Stomach (tissue), 9 donors: ENCODE results near the gene DPYSL5. TPM values are rescaled to one million over a fixed set of nuclear protein-coding genes. Genes with fewer than 3 reads are reported as not detected.

Experiments used
- DNase-seq, 2 donors: peaks; one replicate each; pipeline versions ENCODE4 v3.0.0 to v3.0.0-alpha.2; 2013 to 2019
- H3K27ac ChIP-seq, 5 donors: fragments of 200-600 bp in 4 of 5; sonication (generic) in 4 of 5; one replicate each; pipeline ENCODE4 v1.5.1; 2013 to 2019; ENCODE audit warnings: mild to moderate bottlenecking in 1 of 5, moderate library complexity in 1 of 5
- H3K27me3 ChIP-seq, 3 donors: fragments of 200-600 bp; sonication (generic); one replicate each; pipeline ENCODE4 v1.5.1; 2017 to 2019; ENCODE audit warnings: mixed run types in 1 of 3
- H3K36me3 ChIP-seq, 4 donors: fragments of 200-600 bp; sonication (generic); 1 replicate in 3 of 4; 2 replicates in 1 of 4; pipeline ENCODE4 v1.5.1; 2016 to 2019
- H3K4me1 ChIP-seq, 4 donors: fragments of 200-600 bp; sonication (generic); one replicate each; pipeline ENCODE4 v1.5.1; 2016 to 2019
- H3K4me3 ChIP-seq, 4 donors: fragments of 200-600 bp; sonication (generic) in 3 of 4; one replicate each; pipeline ENCODE4 v1.5.1; 2016 to 2019; ENCODE audit warnings: mild to moderate bottlenecking in 1 of 4
- H3K9me3 ChIP-seq, 4 donors: fragments of 200-600 bp; sonication (generic); one replicate each; pipeline ENCODE4 v1.5.1; 2016 to 2019
- EP300 ChIP-seq: sonication (generic); formaldehyde crosslinking; IDR thresholded peaks from one replicate; pipeline ENCODE4 v1.6.1; 2017; ENCODE audit warnings: antibody characterized with exemption
- POLR2A ChIP-seq, 4 donors: fragments of 450-650 bp; IDR thresholded peaks; one replicate each; pipeline ENCODE4 v1.6.1; 2016; ENCODE audit warnings: antibody characterized with exemption in 4 of 4, control low read depth in 2 of 4, mild to moderate bottlenecking in 1 of 4, moderate library complexity in 1 of 4
- POLR2AphosphoS5 ChIP-seq, 3 donors: sonication (generic); formaldehyde crosslinking; IDR thresholded peaks; one replicate each; pipeline ENCODE4 v1.6.1; 2016; ENCODE audit warnings: antibody characterized with exemption in 3 of 3
- WGBS, 5 donors: extraction: QIAGEN DNeasy Blood & Tissue Kit in 3 of 5; methylation state at CpG; one replicate each; pipeline versions ENCODE4 v1.1.5 to v1.1.7; 2013 to 2018; 5-methylcytosine and 5-hydroxymethylcytosine counted together
- intact Hi-C: fragments of 100-400 bp; cut with DNase I; formaldehyde crosslinking; loops from one replicate; pipeline ENCODE4 v1.15.1; 2023; ENCODE audit warnings: low total_unique reads
- polyA plus RNA-seq, 3 donors: library from polyadenylated mRNA; stranded (reverse); fragments of 200-250 nt; gene quantifications; one replicate each; pipeline ENCODE4 v1.2.3, GENCODE V29; 2013
- total RNA-seq, 5 donors: library from RNA; depleted of rRNA; stranded (reverse); fragments of >200 nt; gene quantifications; one replicate each; pipeline versions ENCODE4 v1.1.0 to v1.2.3, GENCODE V29; 2014 to 2016
- TF ChIP-seq, protein P1 (sequence below), 7 experiments: fragments of 450-650 bp in 4 of 7; fragments of 200-600 bp in 3 of 7; sonication (generic) in 3 of 7; IDR thresholded peaks; one replicate each; pipeline ENCODE4 v1.5.1; 2016 to 2019; ENCODE audit warnings: antibody characterized with exemption in 7 of 7, control low read depth in 2 of 7, mild to moderate bottlenecking in 1 of 7
- donor health status: healthy with polysubstance abuse.
- donor health status: Bipolar disorder and iron deficiency.
- donor health status: healthy.

Gene DPYSL5
- total and polyA plus RNA-seq, 8 donors: 0.06 to 0.55 TPM; not detected in 6

DNA sequence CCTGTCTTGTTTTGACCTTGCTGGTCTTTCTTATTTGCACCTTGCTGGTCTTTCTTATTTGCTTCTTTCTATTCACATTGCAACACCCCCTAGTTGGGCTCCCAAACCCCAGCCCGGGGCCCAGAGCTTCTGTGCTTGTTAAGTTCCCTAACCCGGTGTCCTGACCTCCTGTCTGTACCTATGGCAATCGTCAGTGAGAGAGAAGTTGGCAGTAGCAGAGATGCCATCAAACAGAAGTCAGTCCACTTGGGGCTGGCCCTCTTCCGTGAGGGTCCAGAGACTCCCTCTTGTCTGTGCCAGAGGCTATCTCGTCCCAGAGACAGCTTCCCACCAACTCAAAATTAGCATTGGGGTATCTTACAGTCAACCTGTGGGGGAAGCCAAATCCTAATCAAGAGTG is 55.7 kb downstream of the DPYSL5 start:
- no peak overlapping the region for H3K4me3 ChIP-seq
- 77 to 91% (median 79%) methylated on average over 5 of the region's 5 CpGs for WGBS, 5 donors
- intact Hi-C loops: no loop called here
- no peak for DNase-seq
- TF ChIP-seq POLR2A (IDR thresholded peaks at IDR 0.05): no peak
- no peak for TF ChIP-seq POLR2AphosphoS5 (IDR thresholded peaks at IDR 0.05)
- TF ChIP-seq, protein P1, sequence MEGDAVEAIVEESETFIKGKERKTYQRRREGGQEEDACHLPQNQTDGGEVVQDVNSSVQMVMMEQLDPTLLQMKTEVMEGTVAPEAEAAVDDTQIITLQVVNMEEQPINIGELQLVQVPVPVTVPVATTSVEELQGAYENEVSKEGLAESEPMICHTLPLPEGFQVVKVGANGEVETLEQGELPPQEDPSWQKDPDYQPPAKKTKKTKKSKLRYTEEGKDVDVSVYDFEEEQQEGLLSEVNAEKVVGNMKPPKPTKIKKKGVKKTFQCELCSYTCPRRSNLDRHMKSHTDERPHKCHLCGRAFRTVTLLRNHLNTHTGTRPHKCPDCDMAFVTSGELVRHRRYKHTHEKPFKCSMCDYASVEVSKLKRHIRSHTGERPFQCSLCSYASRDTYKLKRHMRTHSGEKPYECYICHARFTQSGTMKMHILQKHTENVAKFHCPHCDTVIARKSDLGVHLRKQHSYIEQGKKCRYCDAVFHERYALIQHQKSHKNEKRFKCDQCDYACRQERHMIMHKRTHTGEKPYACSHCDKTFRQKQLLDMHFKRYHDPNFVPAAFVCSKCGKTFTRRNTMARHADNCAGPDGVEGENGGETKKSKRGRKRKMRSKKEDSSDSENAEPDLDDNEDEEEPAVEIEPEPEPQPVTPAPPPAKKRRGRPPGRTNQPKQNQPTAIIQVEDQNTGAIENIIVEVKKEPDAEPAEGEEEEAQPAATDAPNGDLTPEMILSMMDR (IDR thresholded peaks at IDR 0.05): no peak
- TF ChIP-seq EP300: no peak
- no peaks in the 10 kb centered on the region for H3K9me3 ChIP-seq
- H3K27ac ChIP-seq: no peak overlapping the region
- peaks cover 0 to 4% (median 0%) of the 10 kb centered on the region in 4 donors for H3K4me1 ChIP-seq
- H3K27me3 ChIP-seq: peaks cover 0 to 12% (median 0%) of the 10 kb centered on the region in 3 donors
- no peaks in the 10 kb centered on the region for H3K36me3 ChIP-seq

DNA sequence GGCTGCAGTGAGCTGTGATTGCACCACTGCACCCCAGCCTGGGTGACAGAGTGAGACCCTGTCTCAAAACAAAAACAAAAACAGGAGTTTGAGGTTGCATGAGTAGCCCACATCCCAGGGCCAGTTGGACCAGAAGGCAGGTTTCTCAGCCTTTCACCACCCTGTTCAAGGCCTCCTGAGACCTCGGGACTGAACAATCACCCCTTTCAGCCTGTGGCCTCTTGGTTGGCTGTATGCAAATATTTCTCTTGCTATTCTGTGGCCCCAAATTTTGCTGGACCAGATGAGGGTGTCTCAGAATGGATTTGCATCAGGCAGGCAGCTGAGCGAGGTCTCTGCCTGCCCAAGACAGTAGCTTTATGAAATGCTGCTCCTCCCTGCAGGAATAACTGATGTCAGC is 56.9 kb downstream of the DPYSL5 start:
- Histone ChIP-seq H3K36me3 (no peaks in the 10 kb centered on the region), H3K9me3 (no peaks in the 10 kb centered on the region), H3K4me3 (no peak overlapping the region), H3K27me3 (peaks cover 0 to 18% (median 0%) of the 10 kb centered on the region in 3 donors), H3K27ac (no peak overlapping the region), H3K4me1 (peaks cover 0 to 4% (median 0%) of the 10 kb centered on the region in 4 donors)
- intact Hi-C loops: no loop called here
- WGBS, 5 donors: 66 to 82% (median 76%) methylated on average over 2 of the region's 2 CpGs
- no peak for DNase-seq
- TF ChIP-seq EP300 (no peak), POLR2A (IDR thresholded peaks at IDR 0.05) (no peak), POLR2AphosphoS5 (IDR thresholded peaks at IDR 0.05) (no peak)
- TF ChIP-seq, protein P1 (IDR thresholded peaks at IDR 0.05): no peak

DNA sequence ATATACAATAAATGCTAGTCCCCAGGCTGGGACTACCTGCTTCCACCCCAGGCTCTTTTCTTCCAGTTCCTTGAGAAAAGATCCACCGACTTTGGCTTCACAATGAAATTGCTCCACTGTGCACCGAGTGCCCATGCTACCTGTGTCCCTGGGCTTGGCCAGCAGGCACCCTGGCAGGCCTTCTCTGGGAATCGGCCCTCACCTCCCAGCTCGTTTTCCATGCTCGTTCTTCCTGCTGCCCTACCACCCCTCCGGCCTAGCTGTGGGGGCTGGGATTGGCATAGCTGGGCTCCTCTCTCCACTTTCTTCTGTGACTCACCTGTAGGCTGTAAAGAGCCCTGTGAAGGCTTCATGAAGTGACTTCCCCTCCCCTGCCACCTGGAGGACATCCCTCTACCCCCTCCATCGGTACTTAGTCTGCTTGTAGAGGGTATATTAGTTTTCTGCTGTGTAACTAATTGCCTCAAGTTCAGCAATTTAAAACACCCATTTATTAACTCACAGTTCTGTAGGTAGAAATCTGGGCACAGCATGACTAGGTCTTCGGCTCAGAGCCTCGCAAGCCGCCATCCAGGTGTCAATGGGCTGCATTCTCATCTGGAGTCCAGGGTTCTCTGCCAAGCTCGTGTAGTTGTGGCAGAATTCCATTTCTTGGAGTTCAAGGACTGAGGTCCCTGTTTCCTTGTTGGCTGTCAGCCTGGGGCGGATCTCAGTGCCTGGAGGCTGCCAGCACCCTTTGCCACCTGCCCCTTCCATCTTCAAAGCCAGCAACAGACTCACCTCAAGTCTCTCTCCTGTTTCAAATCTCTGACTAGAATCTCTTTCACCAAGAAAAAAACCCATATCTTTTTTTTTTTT is 57.6 kb downstream of the DPYSL5 start:
- intact Hi-C loops: no loop called here

DNA sequence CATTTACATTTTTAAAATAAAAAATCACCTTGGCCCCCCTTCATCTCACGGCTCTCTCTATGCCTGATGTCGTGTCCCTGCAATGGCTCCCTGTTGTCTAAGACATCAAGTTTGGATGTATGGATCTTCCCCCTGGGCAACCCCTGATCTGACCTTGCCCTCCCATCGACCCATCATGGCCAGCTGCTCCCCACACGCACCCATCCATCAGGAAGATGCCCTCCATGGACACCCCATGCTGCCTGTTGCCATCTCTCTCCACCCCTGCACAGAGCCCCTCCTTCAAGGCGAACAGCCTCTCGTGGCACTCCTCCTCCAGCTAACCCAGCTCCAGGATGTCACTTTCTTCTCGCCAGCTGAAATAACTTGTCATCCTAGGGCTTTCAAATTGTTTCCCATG is 59.5 kb downstream of the DPYSL5 start:
- no peak for DNase-seq
- WGBS, 5 donors: 64 to 76% (median 74%) methylated on average over 7 of the region's 7 CpGs
- H3K9me3 ChIP-seq: no peaks in the 10 kb centered on the region
- no peaks in the 10 kb centered on the region for H3K4me1 ChIP-seq
- no peak overlapping the region for H3K27ac ChIP-seq
- H3K27me3 ChIP-seq: peaks cover 0 to 32% (median 9%) of the 10 kb centered on the region in 3 donors
- TF ChIP-seq POLR2A (IDR thresholded peaks at IDR 0.05) (no peak), POLR2AphosphoS5 (IDR thresholded peaks at IDR 0.05) (no peak), EP300 (no peak)
- TF ChIP-seq, protein P1 (IDR thresholded peaks at IDR 0.05): no peak
- intact Hi-C loops: no loop called here
- no peak overlapping the region for H3K4me3 ChIP-seq
- no peaks in the 10 kb centered on the region for H3K36me3 ChIP-seq

More for the DNA sequence above, 57.6 kb downstream of the DPYSL5 start:
- no peak for TF ChIP-seq POLR2AphosphoS5 (IDR thresholded peaks at IDR 0.05)
- TF ChIP-seq POLR2A (IDR thresholded peaks at IDR 0.05): no peak
- no peak for TF ChIP-seq EP300
- TF ChIP-seq, protein P1 (IDR thresholded peaks at IDR 0.05): no peak
- H3K9me3 ChIP-seq: no peaks in the 10 kb centered on the region
- peak in 1 of 2 donors; percentile 59 for DNase-seq
- peaks cover 0 to 18% (median 0%) of the 10 kb centered on the region in 3 donors for H3K27me3 ChIP-seq
- 65 to 76% (median 70%) methylated on average over 12 of the region's 12 CpGs for WGBS, 5 donors
- H3K27ac ChIP-seq: no peak overlapping the region
- H3K4me3 ChIP-seq: no peak overlapping the region
- no peaks in the 10 kb centered on the region for H3K36me3 ChIP-seq
- peaks cover 0 to 4% (median 0%) of the 10 kb centered on the region in 4 donors for H3K4me1 ChIP-seq
